ENCODE measurements around the gene KCNQ5. TPM values are rescaled to one million over a fixed set of nuclear protein-coding genes. Genes with fewer than 3 reads are reported as not detected.

KCNQ5 gene
- total RNA-seq, 2 donors from 2014 or later, result 0.67 TPM; not detected in 1

GRCh38 chr6:73028124-73028766, 406.4 kb downstream of the KCNQ5 start:
- no peak for TF ChIP-seq CTCF (IDR thresholded peaks at IDR 0.05)
- H3K4me3 ChIP-seq, result no peak overlapping the region
- DNase-seq (ENCODE audit: low spot score), result no peak

GRCh38 chr6:73028893-73029450, 407.1 kb downstream of the KCNQ5 start:
- Histone ChIP-seq H3K27ac (no peak overlapping the region), H3K4me3 (no peak overlapping the region), H3K4me1 (no peaks in the 10 kb centered on the region), H3K36me3 (no peaks in the 10 kb centered on the region), H3K9me3 (no peaks in the 10 kb centered on the region), H3K27me3 (no peaks in the 10 kb centered on the region)
- no peak for DNase-seq (ENCODE audit: low spot score)
- TF ChIP-seq CTCF (IDR thresholded peaks at IDR 0.05), result no peak

More at GRCh38 chr6:73028124-73028766, 406.4 kb downstream of the KCNQ5 start:
- Histone ChIP-seq H3K27ac (no peak overlapping the region), H3K4me1 (no peaks in the 10 kb centered on the region), H3K9me3 (no peaks in the 10 kb centered on the region), H3K36me3 (no peaks in the 10 kb centered on the region), H3K27me3 (no peaks in the 10 kb centered on the region)

GRCh38 chr6:73030257-73030656, 408.4 kb downstream of the KCNQ5 start:
- no peaks in the 10 kb centered on the region for H3K4me1 ChIP-seq
- no peak overlapping the region for H3K4me3 ChIP-seq
- no peaks in the 10 kb centered on the region for H3K36me3 ChIP-seq
- H3K27me3 ChIP-seq, result no peaks in the 10 kb centered on the region
- H3K9me3 ChIP-seq, result no peaks in the 10 kb centered on the region
- no peak for DNase-seq (ENCODE audit: low spot score)
- no peak for TF ChIP-seq CTCF (IDR thresholded peaks at IDR 0.05)
- no peak overlapping the region for H3K27ac ChIP-seq

GRCh38 chr6:73030791-73031782, 409.2 kb downstream of the KCNQ5 start:
- no peak for DNase-seq (ENCODE audit: low spot score)
- H3K27ac ChIP-seq, result no peak overlapping the region
- H3K9me3 ChIP-seq, result no peaks in the 10 kb centered on the region
- no peak overlapping the region for H3K4me3 ChIP-seq
- no peaks in the 10 kb centered on the region for H3K36me3 ChIP-seq
- H3K27me3 ChIP-seq, result no peaks in the 10 kb centered on the region
- no peaks in the 10 kb centered on the region for H3K4me1 ChIP-seq
- no peak for TF ChIP-seq CTCF (IDR thresholded peaks at IDR 0.05)

GRCh38 chr6:73032586-73032985, 410.7 kb downstream of the KCNQ5 start:
- no peak for TF ChIP-seq CTCF (IDR thresholded peaks at IDR 0.05)
- Histone ChIP-seq H3K9me3 (no peaks in the 10 kb centered on the region), H3K36me3 (no peaks in the 10 kb centered on the region), H3K4me1 (no peaks in the 10 kb centered on the region), H3K27ac (no peak overlapping the region), H3K4me3 (no peak overlapping the region), H3K27me3 (no peaks in the 10 kb centered on the region)
- DNase-seq (ENCODE audit: low spot score), result no peak
